ENCODE measurements around the gene PER1. TPM values are rescaled to one million over a fixed set of nuclear protein-coding genes. Genes with fewer than 3 reads are reported as not detected.

Gene PER1
- total and polyA plus RNA-seq, 2 of the 13 experiments (the other 11 are each of a cell fraction or from before 2014, with no cell fraction given): 2.6 to 3.6 TPM

DNA sequence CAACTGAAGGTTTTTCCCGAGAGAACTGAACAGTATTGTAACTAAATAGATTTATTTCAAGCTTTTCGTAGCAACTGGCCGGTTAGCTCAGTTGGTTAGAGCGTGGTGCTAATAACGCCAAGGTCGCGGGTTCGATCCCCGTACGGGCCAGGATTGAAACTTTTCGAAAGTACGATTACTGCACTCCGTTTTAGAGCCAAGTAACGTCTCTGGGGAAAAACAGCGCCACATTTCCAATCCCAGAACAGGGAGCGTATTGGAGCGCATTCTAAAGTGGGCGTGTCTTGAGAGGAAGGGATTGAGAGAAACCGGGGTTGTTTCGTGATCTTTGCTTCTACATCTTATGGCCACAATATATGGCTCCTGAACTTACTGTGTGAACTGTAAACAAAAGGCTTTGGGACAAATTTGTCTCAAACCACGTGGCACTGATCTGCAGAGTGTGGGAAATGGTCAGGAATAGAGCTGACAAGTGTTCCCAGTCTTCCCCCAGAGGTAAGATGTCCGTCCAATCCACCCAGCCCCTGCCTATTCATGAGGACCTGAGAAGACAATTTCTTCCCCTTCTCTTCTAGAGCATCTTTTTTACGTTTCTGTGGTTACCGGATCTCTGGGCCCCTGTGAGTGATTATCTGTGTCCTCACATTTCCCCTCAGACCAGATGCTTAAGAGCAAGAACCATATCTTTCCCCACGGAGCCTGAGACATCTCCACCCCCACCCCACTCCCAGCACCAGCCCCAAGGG lies 35.5 kb upstream of the PER1 start (continued):
- TF ChIP-seq, protein P1, sequence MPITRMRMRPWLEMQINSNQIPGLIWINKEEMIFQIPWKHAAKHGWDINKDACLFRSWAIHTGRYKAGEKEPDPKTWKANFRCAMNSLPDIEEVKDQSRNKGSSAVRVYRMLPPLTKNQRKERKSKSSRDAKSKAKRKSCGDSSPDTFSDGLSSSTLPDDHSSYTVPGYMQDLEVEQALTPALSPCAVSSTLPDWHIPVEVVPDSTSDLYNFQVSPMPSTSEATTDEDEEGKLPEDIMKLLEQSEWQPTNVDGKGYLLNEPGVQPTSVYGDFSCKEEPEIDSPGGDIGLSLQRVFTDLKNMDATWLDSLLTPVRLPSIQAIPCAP (CRISPR knock-in tag; IDR thresholded peaks at IDR 0.05; ENCODE audit: low read depth): no peak
- TF ChIP-seq ZNF335 (CRISPR knock-in tag; IDR thresholded peaks at IDR 0.05) (peak; percentile 69; the same call in 1 of the 2 replicates), MED13 (CRISPR knock-in tag; IDR thresholded peaks at IDR 0.05) (0 out of 2 replicates have a peak, but pooled peaks have one; percentile 9), IKZF1 (IDR thresholded peaks at IDR 0.05) (no peak), CBX5 (CRISPR knock-in tag; IDR thresholded peaks at IDR 0.05; ENCODE audit: borderline replicate concordance) (0 out of 2 replicates have a peak, but pooled peaks have one; percentile 64), ZNF431 (CRISPR knock-in tag; IDR thresholded peaks at IDR 0.05; ENCODE audit: borderline replicate concordance, low read depth) (0 out of 2 replicates have a peak, but pooled peaks have one; percentile 61), SALL2 (CRISPR knock-in tag; IDR thresholded peaks at IDR 0.05) (peak; percentile 21; the same call in 1 of the 2 replicates), EZH2 (conservative IDR thresholded peaks at IDR 0.05; ENCODE audit: low read depth, low read length) (no peak), ZNF331 (CRISPR knock-in tag; IDR thresholded peaks at IDR 0.05) (peak; percentile 59), CCDC6 (CRISPR knock-in tag; IDR thresholded peaks at IDR 0.05) (peak; percentile 67; the same call in 1 of the 2 replicates), ZBTB7B (CRISPR knock-in tag; IDR thresholded peaks at IDR 0.05) (no peak), ZNF317 (CRISPR knock-in tag; IDR thresholded peaks at IDR 0.05) (peak; percentile 5; the same call in 1 of the 2 replicates), RBM39 (IDR thresholded peaks at IDR 0.05; ENCODE audit: low read depth, low read length, poor library complexity, severe bottlenecking) (no peak), MTF1 (CRISPR knock-in tag; IDR thresholded peaks at IDR 0.05) (no peak), PPARG (CRISPR knock-in tag; conservative IDR thresholded peaks at IDR 0.05) (no peak; the same call in 1 of the 2 replicates), CAMTA2 (CRISPR knock-in tag; IDR thresholded peaks at IDR 0.05; ENCODE audit: borderline replicate concordance) (no peak), HOXD1 (CRISPR knock-in tag; IDR thresholded peaks at IDR 0.05) (no peak), RBM22 (optimal IDR thresholded peaks at IDR 0.05; ENCODE audit: low read length) (peak; percentile 95), ZNF207 (IDR thresholded peaks at IDR 0.05; ENCODE audit: borderline replicate concordance) (no peak), AGO2 (optimal IDR thresholded peaks at IDR 0.05; ENCODE audit: low read depth, low read length) (no peak), ZBTB3 (CRISPR knock-in tag; IDR thresholded peaks at IDR 0.05; ENCODE audit: borderline replicate concordance, low read depth) (no peak), GATA4 (IDR thresholded peaks at IDR 0.05; ENCODE audit: borderline replicate concordance, low read depth) (no peak), ZNF678 (CRISPR knock-in tag; IDR thresholded peaks at IDR 0.05) (0 out of 2 replicates have a peak, but pooled peaks have one; percentile 33), FOXM1 (CRISPR knock-in tag; IDR thresholded peaks at IDR 0.05) (no peak)
- TF ChIP-seq, protein P2, sequence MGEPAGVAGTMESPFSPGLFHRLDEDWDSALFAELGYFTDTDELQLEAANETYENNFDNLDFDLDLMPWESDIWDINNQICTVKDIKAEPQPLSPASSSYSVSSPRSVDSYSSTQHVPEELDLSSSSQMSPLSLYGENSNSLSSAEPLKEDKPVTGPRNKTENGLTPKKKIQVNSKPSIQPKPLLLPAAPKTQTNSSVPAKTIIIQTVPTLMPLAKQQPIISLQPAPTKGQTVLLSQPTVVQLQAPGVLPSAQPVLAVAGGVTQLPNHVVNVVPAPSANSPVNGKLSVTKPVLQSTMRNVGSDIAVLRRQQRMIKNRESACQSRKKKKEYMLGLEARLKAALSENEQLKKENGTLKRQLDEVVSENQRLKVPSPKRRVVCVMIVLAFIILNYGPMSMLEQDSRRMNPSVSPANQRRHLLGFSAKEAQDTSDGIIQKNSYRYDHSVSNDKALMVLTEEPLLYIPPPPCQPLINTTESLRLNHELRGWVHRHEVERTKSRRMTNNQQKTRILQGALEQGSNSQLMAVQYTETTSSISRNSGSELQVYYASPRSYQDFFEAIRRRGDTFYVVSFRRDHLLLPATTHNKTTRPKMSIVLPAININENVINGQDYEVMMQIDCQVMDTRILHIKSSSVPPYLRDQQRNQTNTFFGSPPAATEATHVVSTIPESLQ (CRISPR knock-in tag; conservative IDR thresholded peaks at IDR 0.05): 0 out of 2 replicates have a peak, but pooled peaks have one; percentile 0
- TF ChIP-seq, protein P3, sequence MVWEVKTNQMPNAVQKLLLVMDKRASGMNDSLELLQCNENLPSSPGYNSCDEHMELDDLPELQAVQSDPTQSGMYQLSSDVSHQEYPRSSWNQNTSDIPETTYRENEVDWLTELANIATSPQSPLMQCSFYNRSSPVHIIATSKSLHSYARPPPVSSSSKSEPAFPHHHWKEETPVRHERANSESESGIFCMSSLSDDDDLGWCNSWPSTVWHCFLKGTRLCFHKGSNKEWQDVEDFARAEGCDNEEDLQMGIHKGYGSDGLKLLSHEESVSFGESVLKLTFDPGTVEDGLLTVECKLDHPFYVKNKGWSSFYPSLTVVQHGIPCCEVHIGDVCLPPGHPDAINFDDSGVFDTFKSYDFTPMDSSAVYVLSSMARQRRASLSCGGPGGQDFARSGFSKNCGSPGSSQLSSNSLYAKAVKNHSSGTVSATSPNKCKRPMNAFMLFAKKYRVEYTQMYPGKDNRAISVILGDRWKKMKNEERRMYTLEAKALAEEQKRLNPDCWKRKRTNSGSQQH (CRISPR knock-in tag; IDR thresholded peaks at IDR 0.05; ENCODE audit: low read depth): no peak; the same call in 1 of the 2 replicates
- TF ChIP-seq, protein P4, sequence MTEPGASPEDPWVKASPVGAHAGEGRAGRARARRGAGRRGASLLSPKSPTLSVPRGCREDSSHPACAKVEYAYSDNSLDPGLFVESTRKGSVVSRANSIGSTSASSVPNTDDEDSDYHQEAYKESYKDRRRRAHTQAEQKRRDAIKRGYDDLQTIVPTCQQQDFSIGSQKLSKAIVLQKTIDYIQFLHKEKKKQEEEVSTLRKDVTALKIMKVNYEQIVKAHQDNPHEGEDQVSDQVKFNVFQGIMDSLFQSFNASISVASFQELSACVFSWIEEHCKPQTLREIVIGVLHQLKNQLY (CRISPR knock-in tag; IDR thresholded peaks at IDR 0.05): peak; percentile 59; the same call in 1 of the 2 replicates

All from HepG2 (cell line).